Activated naive CD8-positive, alpha-beta T cell treated with anti-CD3 and anti-CD28 coated beads for 36 hours (primary cell): ENCODE data around the gene FAM217B. TPM values are rescaled to one million over a fixed set of nuclear protein-coding genes. Genes with fewer than 3 reads are reported as not detected.

Experiments used
- DNase-seq: peaks from one replicate; pipeline ENCODE4 v3.0.0; 2021
- H3K27ac Mint-ChIP-seq: one replicate; pipeline ENCODE4 v1.8.0; 2022; ENCODE audit warnings: mild to moderate bottlenecking, moderate library complexity, mixed read lengths
- H3K27me3 Mint-ChIP-seq: one replicate; pipeline ENCODE4 v1.8.0; 2022; ENCODE audit warnings: mild to moderate bottlenecking, mixed read lengths
- H3K36me3 Mint-ChIP-seq: one replicate; pipeline ENCODE4 v1.8.0; 2021; ENCODE audit warnings: mild to moderate bottlenecking, mixed read lengths
- H3K4me1 Mint-ChIP-seq: one replicate; pipeline ENCODE4 v1.8.0; 2021; ENCODE audit warnings: mixed read lengths
- H3K4me3 Mint-ChIP-seq: one replicate; pipeline ENCODE4 v1.8.0; 2022; ENCODE audit warnings: mild to moderate bottlenecking, moderate library complexity, mixed read lengths
- H3K9me3 Mint-ChIP-seq: one replicate; pipeline ENCODE4 v1.8.0; 2022; ENCODE audit warnings: mixed read lengths
- total RNA-seq, 2 experiments: library from RNA; stranded (reverse); gene quantifications; one replicate each; pipeline ENCODE4 v1.2.3, GENCODE V29; 2021

Gene FAM217B
- 10 to 100 TPM; 25.7 to 28.7 TPM for total RNA-seq

GRCh38 chr20:59940129-59940955, at the start of gene FAM217B, which contains the start of gene PPP1R3D:
Gene FAM217B (plus strand): TSS chr20:59940389. CDS start chr20:59943944, 3,555 bp downstream.
Gene PPP1R3D (minus strand): TSS chr20:59940305. CDS start chr20:59939931, 374 bp downstream.
- H3K4me1 Mint-ChIP-seq: peaks cover 42% of the 10 kb centered on the region
- DNase-seq: peak; percentile 93
- H3K4me3 Mint-ChIP-seq: peak within 1 kb of the TSS; percentile 92
- H3K9me3 Mint-ChIP-seq: peaks cover 1% of the 10 kb centered on the region
- no peaks in the 10 kb centered on the region for H3K27me3 Mint-ChIP-seq
- peaks cover 22% of the 10 kb centered on the region for H3K36me3 Mint-ChIP-seq
- H3K27ac Mint-ChIP-seq: peak within 1 kb of the TSS; percentile 97

GRCh38 chr20:59891581-59891980, 48.6 kb upstream of the FAM217B start:
- no peak for DNase-seq
- Mint-ChIP-seq H3K9me3 (no peaks in the 10 kb centered on the region), H3K27ac (no peak overlapping the region), H3K4me1 (no peaks in the 10 kb centered on the region), H3K27me3 (no peaks in the 10 kb centered on the region), H3K36me3 (peaks cover 6% of the 10 kb centered on the region), H3K4me3 (no peak overlapping the region)

GRCh38 chr20:59895908-59896307, 44.3 kb upstream of the FAM217B start:
- H3K27ac Mint-ChIP-seq: no peak overlapping the region
- no peak for DNase-seq
- no peaks in the 10 kb centered on the region for H3K4me1 Mint-ChIP-seq
- H3K4me3 Mint-ChIP-seq: no peak overlapping the region
- peaks cover 3% of the 10 kb centered on the region for H3K27me3 Mint-ChIP-seq
- peaks cover 7% of the 10 kb centered on the region for H3K36me3 Mint-ChIP-seq
- no peaks in the 10 kb centered on the region for H3K9me3 Mint-ChIP-seq

- Mint-ChIP-seq H3K27ac (no peak overlapping the region), H3K4me3 (no peak overlapping the region), H3K36me3 (peaks cover 5% of the 10 kb centered on the region), H3K9me3 (no peaks in the 10 kb centered on the region), H3K27me3 (no peaks in the 10 kb centered on the region), H3K4me1 (no peaks in the 10 kb centered on the region)
- DNase-seq: no peak
These were observed 37.7 kb upstream of the FAM217B start for GRCh38 chr20:59902470-59902869.

- Mint-ChIP-seq H3K36me3 (peaks cover 3% of the 10 kb centered on the region), H3K27ac (no peak overlapping the region), H3K4me3 (no peak overlapping the region), H3K9me3 (no peaks in the 10 kb centered on the region), H3K4me1 (no peaks in the 10 kb centered on the region), H3K27me3 (no peaks in the 10 kb centered on the region)
- no peak for DNase-seq
These were observed 36.6 kb upstream of the FAM217B start for GRCh38 chr20:59903621-59904020.

GRCh38 chr20:59908855-59909254, 31.3 kb upstream of the FAM217B start:
- DNase-seq: no peak
- Mint-ChIP-seq H3K27ac (no peak overlapping the region), H3K36me3 (no peaks in the 10 kb centered on the region), H3K4me3 (no peak overlapping the region), H3K27me3 (peaks cover 3% of the 10 kb centered on the region), H3K9me3 (no peaks in the 10 kb centered on the region), H3K4me1 (no peaks in the 10 kb centered on the region)

GRCh38 chr20:59911041-59911440, 29.1 kb upstream of the FAM217B start:
- H3K4me1 Mint-ChIP-seq: no peaks in the 10 kb centered on the region

GRCh38 chr20:59912609-59913008, 27.6 kb upstream of the FAM217B start:
- no peak overlapping the region for H3K27ac Mint-ChIP-seq
- no peak for DNase-seq
- no peak overlapping the region for H3K4me3 Mint-ChIP-seq
- H3K9me3 Mint-ChIP-seq: no peaks in the 10 kb centered on the region
- H3K4me1 Mint-ChIP-seq: no peaks in the 10 kb centered on the region
- H3K27me3 Mint-ChIP-seq: peaks cover 3% of the 10 kb centered on the region
- no peaks in the 10 kb centered on the region for H3K36me3 Mint-ChIP-seq

More at GRCh38 chr20:59911041-59911440, 29.1 kb upstream of the FAM217B start:
- no peak for DNase-seq
- Mint-ChIP-seq H3K9me3 (no peaks in the 10 kb centered on the region), H3K27me3 (peaks cover 3% of the 10 kb centered on the region), H3K27ac (no peak overlapping the region), H3K36me3 (no peaks in the 10 kb centered on the region), H3K4me3 (no peak overlapping the region)

- Mint-ChIP-seq H3K36me3 (no peaks in the 10 kb centered on the region), H3K27me3 (peaks cover 8% of the 10 kb centered on the region), H3K4me3 (no peak overlapping the region)
These were observed 19.2 kb upstream of the FAM217B start for GRCh38 chr20:59920944-59921343.

GRCh38 chr20:59923514-59923913, 16.7 kb upstream of the FAM217B start:
- no peak overlapping the region for H3K27ac Mint-ChIP-seq
- H3K27me3 Mint-ChIP-seq: peaks cover 8% of the 10 kb centered on the region
- no peaks in the 10 kb centered on the region for H3K9me3 Mint-ChIP-seq
- peaks cover 1% of the 10 kb centered on the region for H3K4me1 Mint-ChIP-seq
- DNase-seq: no peak
- no peaks in the 10 kb centered on the region for H3K36me3 Mint-ChIP-seq
- H3K4me3 Mint-ChIP-seq: no peak overlapping the region

More at GRCh38 chr20:59920944-59921343, 19.2 kb upstream of the FAM217B start:
- no peaks in the 10 kb centered on the region for H3K9me3 Mint-ChIP-seq
- DNase-seq: no peak
- H3K4me1 Mint-ChIP-seq: peaks cover 1% of the 10 kb centered on the region
- H3K27ac Mint-ChIP-seq: no peak overlapping the region

- H3K4me1 Mint-ChIP-seq: peaks cover 9% of the 10 kb centered on the region
- DNase-seq: no peak
- no peak overlapping the region for H3K4me3 Mint-ChIP-seq
- H3K27ac Mint-ChIP-seq: no peak overlapping the region
- H3K27me3 Mint-ChIP-seq: peaks cover 6% of the 10 kb centered on the region
- no peaks in the 10 kb centered on the region for H3K9me3 Mint-ChIP-seq
- no peaks in the 10 kb centered on the region for H3K36me3 Mint-ChIP-seq
These were observed 14.8 kb upstream of the FAM217B start for GRCh38 chr20:59925359-59925758.

- Mint-ChIP-seq H3K9me3 (no peaks in the 10 kb centered on the region), H3K4me1 (peaks cover 9% of the 10 kb centered on the region), H3K4me3 (no peak overlapping the region), H3K27me3 (peaks cover under 1% of the 10 kb centered on the region), H3K36me3 (no peaks in the 10 kb centered on the region), H3K27ac (no peak overlapping the region)
- no peak for DNase-seq
These were observed 14.3 kb upstream of the FAM217B start for GRCh38 chr20:59925899-59926298.

- Mint-ChIP-seq H3K27me3 (no peaks in the 10 kb centered on the region), H3K36me3 (peaks cover 1% of the 10 kb centered on the region), H3K4me3 (peak overlapping the region; percentile 51), H3K4me1 (peaks cover 23% of the 10 kb centered on the region), H3K9me3 (no peaks in the 10 kb centered on the region), H3K27ac (peak overlapping the region; percentile 83)
- DNase-seq: no peak
These were observed 8.5 kb upstream of the FAM217B start for GRCh38 chr20:59931511-59932312.

- DNase-seq: no peak
- no peaks in the 10 kb centered on the region for H3K27me3 Mint-ChIP-seq
- H3K36me3 Mint-ChIP-seq: peaks cover 1% of the 10 kb centered on the region
- peak overlapping the region; percentile 29 for H3K4me3 Mint-ChIP-seq
- no peak overlapping the region for H3K27ac Mint-ChIP-seq
- no peaks in the 10 kb centered on the region for H3K9me3 Mint-ChIP-seq
- peaks cover 28% of the 10 kb centered on the region for H3K4me1 Mint-ChIP-seq
These were observed 7.4 kb upstream of the FAM217B start for GRCh38 chr20:59932616-59933295.
